Activated CD4-positive, alpha-beta T cell treated with anti-CD3 and anti-CD28 coated beads, Interleukin-2, amount 10 ng/mL, durations not matched to agents 24 days and 14 days (primary cell): ENCODE measurements around the gene ZRANB3. TPM values are rescaled to one million over a fixed set of nuclear protein-coding genes. Genes with fewer than 3 reads are reported as not detected.

Experiments used
- DNase-seq: peaks from one replicate; pipeline ENCODE4 v3.0.0; 2022
- H3K27ac Mint-ChIP-seq: one replicate; pipeline ENCODE4 v1.8.0; 2022; ENCODE audit warnings: mild to moderate bottlenecking, mixed read lengths
- H3K27me3 Mint-ChIP-seq: one replicate; pipeline ENCODE4 v1.8.0; 2022; ENCODE audit warnings: mixed read lengths
- H3K36me3 Mint-ChIP-seq: one replicate; pipeline ENCODE4 v1.8.0; 2022; ENCODE audit warnings: low read depth, mild to moderate bottlenecking, mixed read lengths
- H3K4me1 Mint-ChIP-seq: one replicate; pipeline ENCODE4 v1.8.0; 2021; ENCODE audit warnings: mixed read lengths
- H3K4me3 Mint-ChIP-seq: one replicate; pipeline ENCODE4 v1.8.0; 2022; ENCODE audit warnings: mild to moderate bottlenecking, moderate library complexity, mixed read lengths
- H3K9me3 Mint-ChIP-seq: one replicate; pipeline ENCODE4 v1.8.0; 2021; ENCODE audit warnings: mixed read lengths
- intact Hi-C: fragments of 100-400 bp; cut with micrococcal nuclease; formaldehyde crosslinking; loops from one replicate; pipeline ENCODE4 v1.15.1; 2023
- total RNA-seq: library from RNA; stranded (reverse); gene quantifications from 2 replicates; pipeline ENCODE4 v1.2.3, GENCODE V29; 2022

ZRANB3 gene
- total RNA-seq, 1 donor from 2014 or later = 6.8 TPM

DNA sequence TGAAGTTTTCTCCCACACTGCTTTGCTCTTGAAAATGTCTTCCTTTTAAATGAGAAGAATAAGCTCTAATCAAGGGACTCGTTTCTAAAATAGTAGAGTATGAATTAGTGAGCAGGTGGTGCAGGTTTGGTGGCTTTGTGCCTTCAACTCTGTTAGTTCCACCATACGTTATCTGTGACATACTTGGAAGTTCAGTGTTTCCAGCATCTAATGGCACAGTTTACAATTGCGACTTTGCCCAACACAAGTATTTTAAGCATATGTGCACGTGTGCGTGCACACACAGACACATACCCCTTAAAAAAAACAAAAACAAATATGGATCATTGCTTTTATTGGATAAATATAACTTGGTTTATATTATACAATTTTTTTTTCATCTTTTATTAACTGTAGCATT, 367.1 kb downstream of the ZRANB3 start:
- no peaks in the 10 kb centered on the region for H3K27me3 Mint-ChIP-seq

DNA sequence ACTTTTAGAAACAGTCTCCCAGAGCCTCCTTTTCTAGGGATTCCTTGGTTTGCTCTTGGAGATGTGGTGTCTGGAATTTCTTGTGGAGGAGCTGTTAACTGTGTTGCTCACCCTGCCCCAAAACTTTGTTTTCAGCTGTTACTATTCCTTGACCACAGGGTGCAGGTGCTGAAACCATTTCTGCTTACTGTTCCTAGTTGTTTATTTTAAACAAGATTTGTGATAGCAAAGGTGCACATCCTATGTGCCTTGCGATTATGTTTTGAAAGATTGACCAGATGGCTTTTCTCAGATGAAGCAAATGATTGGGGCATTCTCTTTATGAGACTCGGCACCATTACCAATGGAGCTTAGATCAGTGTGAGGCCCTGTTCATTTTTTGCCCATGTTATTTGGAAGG, 367.7 kb downstream of the ZRANB3 start:
- Mint-ChIP-seq H3K4me1 (peaks cover 2% of the 10 kb centered on the region), H3K27me3 (no peaks in the 10 kb centered on the region), H3K27ac (no peak overlapping the region), H3K4me3 (no peak overlapping the region), H3K9me3 (peaks cover 1% of the 10 kb centered on the region), H3K36me3 (peaks cover 43% of the 10 kb centered on the region)
- no peak for DNase-seq
- intact Hi-C loops = no loop called here

More for the DNA sequence above, 367.1 kb downstream of the ZRANB3 start:
- no peaks in the 10 kb centered on the region for H3K9me3 Mint-ChIP-seq
- H3K36me3 Mint-ChIP-seq = peaks cover 44% of the 10 kb centered on the region
- H3K4me1 Mint-ChIP-seq = peaks cover 2% of the 10 kb centered on the region
- H3K27ac Mint-ChIP-seq = no peak overlapping the region
- H3K4me3 Mint-ChIP-seq = no peak overlapping the region
- DNase-seq = no peak
- intact Hi-C loops = no loop called here

DNA sequence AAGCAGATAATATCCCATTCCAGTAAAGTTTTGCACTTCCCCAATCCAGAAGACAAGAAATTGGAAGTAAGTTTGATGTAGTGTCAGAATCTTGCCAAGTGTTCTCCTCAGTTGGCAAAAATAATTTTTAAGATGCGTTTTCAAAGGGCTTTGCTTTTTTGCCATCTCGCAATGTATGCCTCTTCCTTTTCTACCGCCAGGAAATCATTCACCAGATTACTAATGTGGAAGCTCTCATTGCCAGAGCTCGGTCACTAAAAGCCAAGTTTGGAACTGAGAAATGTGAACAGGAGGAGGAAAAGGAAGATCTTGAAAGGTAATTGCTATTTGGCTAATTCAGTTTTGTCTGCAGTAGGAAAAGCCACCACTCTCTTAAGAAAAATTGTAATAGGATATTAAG, 368.2 kb downstream of the ZRANB3 start:
- Mint-ChIP-seq H3K27ac (no peak overlapping the region), H3K4me3 (no peak overlapping the region), H3K27me3 (no peaks in the 10 kb centered on the region), H3K4me1 (peaks cover 3% of the 10 kb centered on the region), H3K9me3 (peaks cover 3% of the 10 kb centered on the region), H3K36me3 (peaks cover 44% of the 10 kb centered on the region)
- DNase-seq = no peak
- intact Hi-C loops = no loop called here

DNA sequence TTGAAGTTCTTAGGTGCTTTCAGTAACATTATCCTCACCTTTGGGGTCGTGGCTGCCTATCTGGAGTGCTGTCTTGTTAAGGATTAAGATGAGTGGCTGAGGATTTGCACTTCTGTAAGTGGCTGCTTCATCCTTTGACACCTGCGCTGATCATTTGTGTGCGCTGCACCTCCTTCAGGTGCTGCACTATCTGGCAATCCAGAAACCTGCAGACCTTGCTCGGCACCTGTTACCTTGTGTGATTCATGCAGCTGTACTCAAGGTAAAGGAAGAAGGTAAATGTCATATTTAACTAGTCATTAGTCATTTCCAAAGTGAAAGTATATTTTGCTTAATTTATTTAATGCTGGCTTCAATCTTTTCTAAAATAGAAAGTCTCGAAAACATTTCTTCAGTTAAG, 368.6 kb downstream of the ZRANB3 start:
- intact Hi-C loops = no loop called here
- DNase-seq = no peak
- Mint-ChIP-seq H3K4me1 (peaks cover 2% of the 10 kb centered on the region), H3K27ac (no peak overlapping the region), H3K9me3 (peaks cover 3% of the 10 kb centered on the region), H3K36me3 (peaks cover 42% of the 10 kb centered on the region), H3K27me3 (no peaks in the 10 kb centered on the region), H3K4me3 (no peak overlapping the region)

DNA sequence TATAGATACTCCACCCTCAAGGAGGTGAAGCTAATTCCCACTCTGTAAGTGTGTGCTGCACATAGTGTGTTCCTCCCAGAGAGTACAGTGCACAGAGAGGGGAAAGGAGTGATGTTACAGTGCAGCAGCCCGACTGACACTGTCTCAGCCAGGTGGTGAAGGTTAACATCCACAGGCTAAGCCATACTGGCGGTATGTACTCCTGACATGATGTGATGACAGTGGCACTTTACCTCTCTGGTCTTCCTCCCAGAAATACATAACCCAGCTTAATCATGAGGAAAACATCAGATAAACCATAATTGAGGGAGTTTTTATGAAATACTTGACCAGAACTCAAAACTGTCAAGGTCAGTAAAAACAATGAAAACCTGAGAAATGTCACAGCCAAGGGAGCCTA, 371.8 kb downstream of the ZRANB3 start:
- intact Hi-C loops = no loop called here
- peaks cover 53% of the 10 kb centered on the region for H3K36me3 Mint-ChIP-seq
- DNase-seq = no peak
- no peak overlapping the region for H3K27ac Mint-ChIP-seq
- H3K4me1 Mint-ChIP-seq = peaks cover 12% of the 10 kb centered on the region
- no peaks in the 10 kb centered on the region for H3K27me3 Mint-ChIP-seq
- H3K9me3 Mint-ChIP-seq = peaks cover 3% of the 10 kb centered on the region
- H3K4me3 Mint-ChIP-seq = no peak overlapping the region

DNA sequence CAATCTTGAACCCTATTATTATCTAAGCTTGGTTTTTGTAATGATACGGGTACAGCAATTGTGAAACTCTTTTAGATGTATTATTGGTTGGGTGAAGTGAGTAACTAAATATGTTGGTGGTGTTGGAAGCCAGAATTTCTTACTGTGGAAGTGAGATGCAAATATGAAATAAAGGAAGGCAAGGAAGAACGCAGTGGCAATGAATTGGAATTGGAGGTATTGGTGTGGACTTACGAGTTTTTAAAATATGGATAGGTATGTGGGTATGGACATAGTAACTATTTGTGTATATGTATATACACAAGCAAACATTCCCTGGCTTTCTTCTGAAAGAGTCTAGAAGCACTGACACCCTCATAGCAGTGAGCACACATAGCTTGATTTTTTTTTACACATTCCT, 373.2 kb downstream of the ZRANB3 start:
- H3K4me1 Mint-ChIP-seq = peaks cover 13% of the 10 kb centered on the region
- DNase-seq = no peak
- H3K36me3 Mint-ChIP-seq = peaks cover 57% of the 10 kb centered on the region
- intact Hi-C loops = no loop called here
- no peaks in the 10 kb centered on the region for H3K27me3 Mint-ChIP-seq
- peaks cover 3% of the 10 kb centered on the region for H3K9me3 Mint-ChIP-seq
- H3K27ac Mint-ChIP-seq = no peak overlapping the region
- H3K4me3 Mint-ChIP-seq = no peak overlapping the region

DNA sequence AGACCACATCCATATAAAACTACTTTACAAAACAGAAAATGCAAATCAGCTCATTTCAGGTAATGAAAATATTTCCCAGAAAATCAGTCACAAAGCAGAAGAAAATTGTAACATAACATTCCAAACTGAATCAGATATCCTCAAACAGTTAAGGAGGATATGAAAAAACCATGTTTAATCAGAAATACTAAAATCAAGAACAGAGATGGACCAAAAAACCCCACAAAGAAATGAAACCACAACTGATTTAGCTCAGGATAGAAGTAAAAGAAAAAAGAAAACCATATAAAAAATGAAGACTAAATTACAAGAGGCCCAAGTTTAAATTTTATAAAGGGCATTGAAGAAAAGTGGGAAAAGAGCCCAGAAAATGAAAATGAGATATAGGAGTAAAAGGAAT, 376.1 kb downstream of the ZRANB3 start:
- Mint-ChIP-seq H3K4me1 (peaks cover 21% of the 10 kb centered on the region), H3K36me3 (peaks cover 75% of the 10 kb centered on the region), H3K9me3 (peaks cover 6% of the 10 kb centered on the region), H3K27me3 (no peaks in the 10 kb centered on the region), H3K27ac (no peak overlapping the region), H3K4me3 (no peak overlapping the region)
- intact Hi-C loops = no loop called here
- DNase-seq = no peak

DNA sequence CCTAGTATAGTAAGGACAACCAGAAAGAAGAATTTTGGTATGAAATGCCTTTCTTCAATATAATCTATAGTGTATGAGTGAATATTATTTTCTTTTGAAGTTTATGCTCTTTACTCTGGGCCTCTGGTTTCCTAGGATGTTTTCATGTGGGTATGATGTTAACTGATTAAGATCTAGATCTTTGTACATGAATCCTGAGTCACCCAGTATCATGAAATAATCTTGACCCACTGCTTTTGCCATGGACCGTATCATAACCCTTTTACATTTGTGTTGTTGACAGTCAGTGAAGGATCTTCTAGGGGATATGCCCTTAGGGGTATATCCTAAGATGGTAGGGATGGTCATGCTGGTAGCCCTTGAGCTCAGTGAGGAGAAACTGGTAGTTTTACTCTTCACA, 378.7 kb downstream of the ZRANB3 start:
- no peaks in the 10 kb centered on the region for H3K27me3 Mint-ChIP-seq
- DNase-seq = no peak
- H3K9me3 Mint-ChIP-seq = peaks cover 3% of the 10 kb centered on the region
- no peak overlapping the region for H3K27ac Mint-ChIP-seq
- H3K4me3 Mint-ChIP-seq = no peak overlapping the region
- intact Hi-C loops = no loop called here
- H3K4me1 Mint-ChIP-seq = peaks cover 19% of the 10 kb centered on the region
- H3K36me3 Mint-ChIP-seq = peaks cover 63% of the 10 kb centered on the region

DNA sequence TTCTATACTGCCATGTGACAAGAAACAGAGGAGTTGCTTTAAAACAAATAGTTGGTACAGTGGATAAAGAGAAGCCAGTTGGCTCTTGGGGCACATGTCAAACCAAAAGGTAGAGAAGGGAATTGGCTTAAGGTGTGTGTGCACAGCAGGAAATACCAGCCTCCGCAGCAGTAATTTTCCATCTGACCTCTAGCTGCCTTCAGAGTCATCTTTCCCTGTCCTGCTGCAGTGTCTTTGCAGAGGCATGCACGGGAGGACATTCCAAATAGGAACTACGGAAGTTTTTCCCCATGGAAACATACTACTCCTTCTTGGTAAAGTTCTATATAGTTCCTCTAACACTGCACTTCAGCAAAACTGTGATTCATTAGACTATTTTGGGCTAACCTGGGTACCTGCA, 379.4 kb downstream of the ZRANB3 start:
- Mint-ChIP-seq H3K27me3 (no peaks in the 10 kb centered on the region), H3K4me1 (peaks cover 19% of the 10 kb centered on the region), H3K27ac (no peak overlapping the region), H3K4me3 (no peak overlapping the region), H3K9me3 (peaks cover 3% of the 10 kb centered on the region), H3K36me3 (peaks cover 58% of the 10 kb centered on the region)
- DNase-seq = no peak
- intact Hi-C loops = no loop called here

DNA sequence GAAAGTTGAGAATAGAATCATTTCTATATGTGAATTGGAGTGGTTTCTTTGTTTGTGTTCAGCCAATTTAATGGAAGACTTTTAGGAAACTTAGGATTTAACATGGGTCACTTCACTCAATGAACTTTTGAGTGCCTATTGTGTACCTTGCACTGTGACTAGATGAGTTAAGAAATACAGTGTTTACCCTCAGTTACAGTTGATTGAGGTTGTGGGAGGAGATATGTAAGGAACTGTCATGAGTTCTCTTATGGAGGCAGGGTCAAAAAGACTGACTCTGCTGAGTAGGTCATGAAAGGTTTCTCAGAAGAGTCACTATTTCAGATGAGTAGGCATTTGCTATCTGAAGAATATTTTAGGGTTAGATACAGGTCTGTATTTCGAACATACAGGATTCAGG, 380.3 kb downstream of the ZRANB3 start:
- H3K4me1 Mint-ChIP-seq = peaks cover 19% of the 10 kb centered on the region
- peaks cover 53% of the 10 kb centered on the region for H3K36me3 Mint-ChIP-seq
- DNase-seq = no peak
- no peaks in the 10 kb centered on the region for H3K27me3 Mint-ChIP-seq
- intact Hi-C loops = no loop called here
- no peak overlapping the region for H3K4me3 Mint-ChIP-seq
- no peak overlapping the region for H3K27ac Mint-ChIP-seq
- H3K9me3 Mint-ChIP-seq = peaks cover 3% of the 10 kb centered on the region

DNA sequence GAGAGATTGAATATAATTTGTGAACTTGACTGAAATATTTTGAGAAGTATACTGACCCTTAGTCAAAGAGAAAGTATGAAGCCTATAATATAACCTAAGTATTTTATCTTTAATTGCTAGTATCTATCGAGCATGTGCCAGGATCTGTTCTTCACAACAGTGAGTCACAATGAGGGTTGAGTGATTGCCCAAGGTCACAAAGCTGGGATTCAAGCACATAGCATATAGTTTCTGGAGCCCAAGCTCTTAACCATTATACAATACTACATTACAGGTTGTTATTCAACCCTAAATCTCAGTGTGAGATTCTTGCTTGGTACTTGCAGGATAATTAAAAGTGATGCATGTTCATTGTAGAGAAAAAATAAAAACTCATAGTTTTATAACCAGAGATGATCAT, 381.8 kb downstream of the ZRANB3 start:
- Mint-ChIP-seq H3K4me1 (peaks cover 10% of the 10 kb centered on the region), H3K9me3 (peaks cover 7% of the 10 kb centered on the region), H3K27ac (no peak overlapping the region), H3K36me3 (peaks cover 48% of the 10 kb centered on the region), H3K4me3 (no peak overlapping the region), H3K27me3 (no peaks in the 10 kb centered on the region)
- intact Hi-C loops = no loop called here
- no peak for DNase-seq

DNA sequence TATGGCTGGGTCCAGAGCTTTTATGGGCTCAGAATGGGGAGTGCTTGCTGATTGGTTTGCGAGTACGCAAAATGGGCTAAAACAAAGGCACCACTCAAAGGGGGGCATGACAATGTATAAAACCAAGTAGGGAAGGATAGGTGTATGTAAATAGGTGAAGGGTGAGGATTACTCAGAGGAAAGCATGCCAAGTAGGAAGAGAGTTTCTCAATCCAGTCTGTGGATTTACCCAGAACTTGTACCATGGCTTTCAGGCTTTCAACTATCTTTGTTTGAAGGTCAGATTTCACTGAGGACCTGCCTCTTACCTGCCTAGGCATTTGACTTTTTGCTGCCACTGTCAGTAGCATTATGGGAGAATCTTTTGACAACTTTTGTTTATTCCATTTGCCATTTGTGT, 386.7 kb downstream of the ZRANB3 start:
- H3K4me3 Mint-ChIP-seq = no peak overlapping the region
- peaks cover 14% of the 10 kb centered on the region for H3K9me3 Mint-ChIP-seq
- H3K27ac Mint-ChIP-seq = no peak overlapping the region
- H3K4me1 Mint-ChIP-seq = peaks cover 2% of the 10 kb centered on the region
- H3K36me3 Mint-ChIP-seq = peaks cover 54% of the 10 kb centered on the region
- intact Hi-C loops = no loop called here
- no peaks in the 10 kb centered on the region for H3K27me3 Mint-ChIP-seq
- DNase-seq = no peak

DNA sequence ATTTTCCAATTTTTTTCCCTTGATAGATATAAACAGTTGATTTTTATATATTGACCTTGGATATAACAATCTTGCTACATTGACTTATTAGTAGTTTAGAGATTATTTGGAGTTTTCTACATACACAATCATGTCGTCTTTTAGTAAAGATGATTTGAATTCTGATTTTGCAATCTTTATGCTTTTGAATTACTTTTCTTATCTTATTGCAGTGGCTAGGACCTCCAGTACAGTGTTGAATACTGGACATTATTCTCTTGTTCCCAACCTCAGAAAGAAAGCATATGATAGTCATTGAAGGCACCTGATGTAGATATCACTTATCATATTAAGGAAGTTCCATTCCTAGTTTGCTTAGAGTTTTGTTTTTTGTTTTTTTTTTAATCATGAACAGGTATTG, 388.7 kb downstream of the ZRANB3 start:
- H3K4me3 Mint-ChIP-seq = no peak overlapping the region
- peaks cover 56% of the 10 kb centered on the region for H3K36me3 Mint-ChIP-seq
- DNase-seq = no peak
- H3K27ac Mint-ChIP-seq = no peak overlapping the region
- H3K27me3 Mint-ChIP-seq = no peaks in the 10 kb centered on the region
- H3K9me3 Mint-ChIP-seq = peaks cover 14% of the 10 kb centered on the region
- intact Hi-C loops = no loop called here
- H3K4me1 Mint-ChIP-seq = peaks cover 2% of the 10 kb centered on the region

DNA sequence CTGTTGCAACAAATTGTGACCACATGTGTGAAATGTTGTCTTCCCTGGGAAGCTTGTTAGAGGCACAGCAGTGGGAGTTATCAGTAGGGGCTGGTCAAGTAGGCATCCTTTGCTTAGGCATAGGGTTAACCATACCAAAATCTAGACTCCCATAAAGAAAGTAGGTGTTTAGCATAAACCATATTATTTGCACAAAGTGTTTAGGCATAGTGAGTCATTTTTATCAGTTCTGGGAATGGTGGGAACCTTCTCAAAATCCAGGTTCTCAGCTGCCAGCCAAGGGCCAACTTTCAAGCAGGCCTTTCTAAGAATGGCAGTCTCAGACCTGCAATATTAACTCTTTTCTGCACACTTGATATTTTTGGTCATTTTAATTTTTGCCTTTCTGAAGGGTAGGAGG, 390.4 kb downstream of the ZRANB3 start:
- DNase-seq = no peak
- H3K36me3 Mint-ChIP-seq = peaks cover 71% of the 10 kb centered on the region
- H3K9me3 Mint-ChIP-seq = peaks cover 14% of the 10 kb centered on the region
- no peak overlapping the region for H3K4me3 Mint-ChIP-seq
- H3K27ac Mint-ChIP-seq = no peak overlapping the region
- peaks cover 2% of the 10 kb centered on the region for H3K4me1 Mint-ChIP-seq
- intact Hi-C loops = no loop called here
- H3K27me3 Mint-ChIP-seq = no peaks in the 10 kb centered on the region

DNA sequence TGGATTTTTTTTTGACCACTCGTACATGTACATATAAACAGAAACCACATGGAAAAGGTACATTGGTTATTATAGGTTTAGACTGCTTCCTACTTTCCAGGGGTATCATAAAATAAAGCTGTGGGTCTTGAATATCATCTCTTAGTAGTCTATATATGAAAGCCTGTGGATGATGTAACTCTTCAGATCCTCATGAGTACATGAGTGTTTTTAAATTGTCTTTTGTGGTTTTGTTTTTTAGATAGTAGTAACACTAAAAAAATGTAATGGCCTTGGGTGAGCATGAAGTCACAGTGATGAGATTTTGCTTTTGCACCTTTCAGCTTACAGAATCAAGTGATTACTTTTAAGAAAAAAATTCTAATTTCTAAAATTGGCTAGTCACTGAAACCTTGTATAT, 398.7 kb downstream of the ZRANB3 start:
- no peak overlapping the region for H3K27ac Mint-ChIP-seq
- no peaks in the 10 kb centered on the region for H3K9me3 Mint-ChIP-seq
- H3K36me3 Mint-ChIP-seq = peaks cover 57% of the 10 kb centered on the region
- intact Hi-C loops = no loop called here
- no peak for DNase-seq
- no peak overlapping the region for H3K4me3 Mint-ChIP-seq
- H3K27me3 Mint-ChIP-seq = no peaks in the 10 kb centered on the region
- H3K4me1 Mint-ChIP-seq = no peaks in the 10 kb centered on the region
